GM21717 (cell line): Measurements from ENCODE around the gene GIGYF2.
"Not testable (repeated sequence)": the region's sequence is repeated elsewhere in the genome, so short reads cannot be mapped to it uniquely, and the experiment has no call there.

Experiments used
- ATAC-seq: cut with Tn5 transposase; IDR thresholded peaks from one replicate; pipeline ENCODE4 v1.9.1; 2021; ENCODE audit warnings: mild to moderate bottlenecking, moderate library complexity; ENCODE audit not compliant: unreplicated experiment

Gene GIGYF2

DNA sequence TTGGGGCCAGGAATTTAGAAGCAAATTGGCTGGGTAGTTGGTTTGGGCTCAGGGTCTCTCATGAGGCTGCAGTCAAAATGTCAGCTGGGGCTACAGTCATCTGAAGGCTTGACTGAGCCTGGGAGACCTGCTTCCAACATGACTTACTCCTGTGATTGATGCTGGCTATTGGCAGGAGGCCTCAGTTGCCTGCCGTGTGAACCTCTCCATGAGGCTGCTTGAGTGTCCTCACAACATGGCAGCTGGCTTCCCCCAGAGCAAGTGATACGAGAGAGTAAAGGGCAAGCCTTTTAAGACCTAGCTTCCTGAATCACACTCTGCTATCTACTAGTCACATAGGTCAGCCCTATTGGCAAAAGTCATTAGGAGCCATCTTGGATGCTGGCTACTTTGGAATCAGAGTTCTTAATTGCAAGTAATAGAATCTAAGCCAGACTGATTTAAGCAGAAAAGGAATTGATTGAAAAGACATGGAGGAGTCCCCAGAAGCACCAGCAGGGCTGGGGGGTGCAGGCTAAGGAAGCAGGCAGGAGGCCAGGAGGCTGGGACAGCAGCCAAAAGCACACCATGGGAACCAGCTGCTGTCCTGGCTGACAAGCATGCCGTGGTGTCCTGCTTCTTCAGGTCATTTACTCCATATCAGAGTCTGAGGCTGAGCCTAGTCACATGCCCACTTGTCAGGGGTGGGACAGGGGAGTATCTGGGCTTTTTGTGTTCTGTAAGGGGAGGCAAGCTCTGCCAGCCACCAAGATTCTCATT lies 7.8 kb upstream of the GIGYF2 start:
- ATAC-seq, result no peak

- ATAC-seq, result not testable (repeated sequence)
Measured at GRCh38 chr2:232691117-232691516, 6.0 kb upstream of the GIGYF2 start.

DNA sequence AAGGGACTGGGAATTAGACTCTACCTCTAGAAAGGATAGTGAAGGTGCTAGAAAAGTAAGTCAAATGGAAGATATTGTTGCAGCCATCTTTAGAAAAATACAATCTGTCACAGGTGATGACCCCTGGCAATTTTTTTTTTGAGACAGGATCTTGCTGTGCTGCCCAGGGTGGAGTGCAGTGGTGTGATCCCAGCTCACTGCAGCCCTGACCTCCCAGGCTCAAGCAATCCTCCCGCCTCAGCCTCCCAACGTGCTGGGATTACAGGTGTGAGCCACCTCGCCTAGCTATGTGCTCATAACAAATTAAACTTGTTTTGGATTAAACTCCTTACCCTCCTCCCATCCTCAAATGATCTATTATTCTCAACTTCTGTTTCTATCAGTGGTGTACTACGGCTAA lies 3.8 kb upstream of the GIGYF2 start:
- no peak for ATAC-seq

GRCh38 chr2:232696609-232697058 lies 497 bp upstream of the GIGYF2 start:
- ATAC-seq, result no peak

GRCh38 chr2:232697807-232698110 lies 628 bp downstream of the GIGYF2 start:
- ATAC-seq, result no peak

- no peak for ATAC-seq
Measured at GRCh38 chr2:232698556-232699091, 1.5 kb downstream of the GIGYF2 start.

DNA sequence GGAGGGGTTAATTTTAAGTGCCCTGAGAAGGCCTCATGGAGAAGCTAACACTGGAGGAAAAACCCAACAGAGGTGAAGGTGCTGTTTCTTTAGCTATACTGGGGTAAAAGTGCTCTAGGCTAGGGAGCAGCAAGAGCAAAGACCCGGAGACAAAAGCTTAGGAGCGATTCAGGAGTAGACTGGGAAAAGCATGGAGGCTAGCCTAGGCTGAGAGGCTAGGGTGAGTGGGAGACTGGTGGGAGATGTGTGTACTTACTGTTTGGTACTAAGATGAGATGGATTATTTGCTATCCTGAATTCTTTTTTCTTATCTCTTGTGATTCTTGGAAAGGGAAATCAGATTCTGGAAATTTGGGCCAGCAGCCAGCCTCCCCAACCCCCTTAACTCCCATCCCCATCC lies 2.0 kb downstream of the GIGYF2 start:
- no peak for ATAC-seq

GRCh38 chr2:232700154-232700553 lies 3.0 kb downstream of the GIGYF2 start:
- ATAC-seq, result no peak

GRCh38 chr2:232707076-232707475 lies 9.9 kb downstream of the GIGYF2 start:
- ATAC-seq, result no peak

GRCh38 chr2:232713505-232713904 lies 16.4 kb downstream of the GIGYF2 start:
- no peak for ATAC-seq

DNA sequence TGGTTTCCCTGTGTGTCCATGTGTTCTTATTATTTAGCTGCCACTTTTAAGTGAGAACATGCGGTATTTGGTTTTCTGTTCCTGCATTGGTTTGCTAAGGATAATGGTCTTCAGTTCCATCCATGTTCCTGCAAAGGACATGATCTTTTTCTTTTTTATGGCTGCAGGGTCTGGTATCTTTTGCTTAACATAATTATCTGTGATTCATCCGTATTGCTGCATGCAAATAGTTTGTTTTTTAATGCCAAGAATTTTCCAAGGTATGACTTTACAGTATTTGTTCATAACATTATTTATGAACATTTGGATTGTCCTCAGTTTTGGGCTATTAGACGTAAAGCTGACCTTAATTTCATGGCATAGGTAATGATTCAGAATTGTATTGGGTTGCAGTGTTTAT lies 17.8 kb downstream of the GIGYF2 start:
- ATAC-seq, result no peak

- ATAC-seq, result not testable (repeated sequence)
Measured at GRCh38 chr2:232720056-232720455, 22.9 kb downstream of the GIGYF2 start.

GRCh38 chr2:232721261-232721660 lies 24.1 kb downstream of the GIGYF2 start:
- ATAC-seq, result no peak

DNA sequence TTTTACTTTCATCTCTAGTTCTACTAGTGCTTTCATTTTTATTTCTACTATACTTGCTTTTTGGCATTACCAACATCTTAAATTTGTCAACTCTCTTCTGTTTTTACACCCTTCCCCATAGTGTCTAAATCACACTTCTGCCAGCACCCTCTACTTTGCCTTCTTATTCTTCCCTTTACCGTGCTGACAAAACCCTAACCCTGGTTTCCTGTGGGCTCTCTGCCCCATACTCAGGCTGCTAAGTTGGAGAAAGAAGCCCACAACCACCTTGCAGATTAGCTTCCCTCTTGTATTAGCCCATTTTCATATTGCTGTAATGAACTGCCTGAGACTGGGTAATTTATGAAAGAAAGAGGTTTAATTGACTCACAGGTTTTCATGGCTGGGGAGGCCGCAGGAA lies 24.8 kb downstream of the GIGYF2 start:
- ATAC-seq, result no peak

DNA sequence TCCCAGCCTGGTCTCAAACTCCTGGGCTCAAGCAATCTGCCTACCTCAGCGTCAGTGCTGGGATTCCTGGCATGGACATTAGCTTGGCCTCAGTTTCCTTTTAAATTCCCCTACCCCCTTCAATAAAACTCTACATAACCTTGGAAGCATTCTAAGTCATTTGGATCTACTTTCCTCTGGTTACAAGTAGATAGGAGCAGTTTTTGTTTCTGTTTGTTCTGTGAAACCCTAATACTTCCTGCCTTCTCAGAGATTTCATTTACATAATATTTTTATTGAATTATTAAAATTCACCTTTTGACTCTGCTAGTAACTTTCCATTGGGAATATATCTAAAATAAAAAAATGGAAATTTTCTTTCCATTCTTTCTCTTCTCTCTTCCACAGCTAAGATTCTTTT lies 25.9 kb downstream of the GIGYF2 start:
- ATAC-seq, result no peak

DNA sequence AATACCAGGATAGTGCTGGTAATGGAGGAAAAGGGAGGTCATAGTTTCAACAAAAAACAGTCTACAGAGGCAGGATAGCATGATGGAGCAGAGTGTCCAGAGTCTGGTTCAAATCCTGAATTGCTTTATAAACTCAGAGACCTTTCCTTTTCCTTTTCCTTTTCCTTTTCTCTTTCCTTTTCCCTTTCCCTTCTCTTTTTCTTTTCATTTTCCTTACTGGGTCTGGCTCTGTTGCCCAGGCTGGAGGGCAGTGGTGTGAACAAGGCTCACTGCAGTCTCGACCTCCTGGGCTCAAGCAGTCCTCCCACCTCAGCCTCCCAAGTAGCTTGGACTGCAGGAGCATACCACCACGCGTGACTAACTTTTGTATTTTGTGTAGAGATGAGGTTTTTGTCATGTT lies 31.7 kb downstream of the GIGYF2 start:
- no peak for ATAC-seq

DNA sequence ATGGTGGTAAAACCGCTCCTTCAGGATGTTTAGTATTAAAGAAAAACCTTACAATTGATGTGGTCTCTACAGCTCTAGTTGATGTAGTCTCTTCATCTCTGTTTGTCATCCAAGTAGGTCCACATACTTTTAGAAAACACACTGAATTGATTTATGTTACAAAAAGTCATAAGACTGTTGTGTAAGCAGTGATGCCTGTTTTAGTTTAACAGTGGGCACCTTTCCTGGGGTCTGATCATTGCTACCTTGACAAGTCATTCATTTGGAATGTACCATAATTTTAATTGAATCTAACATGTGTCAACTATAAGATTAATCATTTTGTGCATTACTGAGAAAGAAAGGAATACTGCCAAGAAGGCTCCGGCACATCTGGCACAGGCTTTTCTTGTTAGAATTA lies 34.3 kb downstream of the GIGYF2 start:
- no peak for ATAC-seq

DNA sequence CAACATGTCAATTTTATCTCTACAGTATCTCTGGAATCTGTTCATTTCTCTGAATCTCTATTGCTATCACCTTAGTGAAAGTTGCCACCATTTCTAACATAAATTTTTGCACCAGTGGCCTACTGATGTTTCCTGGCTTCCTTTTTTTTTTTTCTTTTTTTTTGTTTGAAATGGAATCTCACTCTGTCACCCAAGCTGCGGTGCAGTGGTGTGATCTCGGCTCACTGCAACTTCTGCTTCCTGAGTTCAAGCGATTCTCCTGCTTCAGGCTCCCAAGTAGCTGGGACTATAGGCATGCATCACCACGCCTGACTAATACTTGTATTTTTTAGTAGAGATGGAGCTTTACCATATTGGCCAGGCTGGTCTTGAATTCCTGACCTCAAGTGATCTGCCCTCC lies 44.2 kb downstream of the GIGYF2 start:
- ATAC-seq, result no peak

GRCh38 chr2:232741972-232742371 lies 44.8 kb downstream of the GIGYF2 start:
- no peak for ATAC-seq

DNA sequence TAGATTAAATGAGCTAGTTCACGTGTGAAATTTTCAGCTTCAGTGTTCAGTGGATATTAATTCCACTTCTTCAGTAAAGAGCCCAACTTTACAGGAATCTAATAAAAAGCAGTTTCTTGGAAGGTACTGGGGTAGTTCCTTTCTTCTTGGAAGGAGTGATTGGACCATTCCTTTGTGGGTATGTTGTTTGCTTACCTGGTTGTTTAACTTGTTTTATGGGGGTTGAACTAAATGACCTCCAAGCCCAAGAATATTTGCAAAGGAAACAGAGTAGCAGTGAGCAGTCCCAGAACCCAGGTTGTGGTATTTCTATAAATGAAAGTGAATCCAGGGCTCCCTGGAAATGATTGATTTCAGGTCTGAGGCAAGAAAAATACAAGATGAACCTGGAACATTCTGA lies 47.8 kb downstream of the GIGYF2 start:
- ATAC-seq, result no peak

GRCh38 chr2:232748038-232748437 lies 50.9 kb downstream of the GIGYF2 start:
- no peak for ATAC-seq

- no peak for ATAC-seq
Measured at GRCh38 chr2:232749331-232749730, 52.2 kb downstream of the GIGYF2 start.

- ATAC-seq, result no peak
Measured at GRCh38 chr2:232750135-232750671, 53.1 kb downstream of the GIGYF2 start.
